OCI-LY1 (cell line): Measurements from ENCODE around the gene ATOSA.

Source experiments
- CTCF ChIP-seq: fragments of 200-600 bp; sonication (generic), shearing (Covaris generic); IDR thresholded peaks from 2 replicates; pipeline ENCODE4 v1.5.1; 2017; ENCODE audit warnings: mild to moderate bottlenecking, antibody characterized with exemption, low read length, moderate library complexity, mixed read lengths
- EZH2 ChIP-seq: fragments of 200-600 bp; sonication (generic), shearing (Covaris generic); IDR thresholded peaks from 2 replicates; pipeline ENCODE4 v1.8.0; 2017; ENCODE audit warnings: borderline replicate concordance, mixed run types, mild to moderate bottlenecking, antibody characterized with exemption, low read length, moderate library complexity, mixed read lengths

GRCh38 chr15:52714968-52715367, 35.8 kb upstream of the ATOSA start:
- TF ChIP-seq CTCF = no peak
- TF ChIP-seq EZH2 = no peak
